K562 treated with DMSO at 1 percent for 4 hours (cell line): Measurements from ENCODE around the gene SSH3. TPM values are rescaled to one million over a fixed set of nuclear protein-coding genes. Genes with fewer than 3 reads are reported as not detected.

ENCODE experiments used
- total RNA-seq: library from RNA; unstranded; fragments of 300-600 nt; gene quantifications from 2 replicates; pipeline ENCODE4 v1.2.3, GENCODE V29; 2022; ENCODE audit not compliant: insufficient read depth

SSH3 gene, protein sequence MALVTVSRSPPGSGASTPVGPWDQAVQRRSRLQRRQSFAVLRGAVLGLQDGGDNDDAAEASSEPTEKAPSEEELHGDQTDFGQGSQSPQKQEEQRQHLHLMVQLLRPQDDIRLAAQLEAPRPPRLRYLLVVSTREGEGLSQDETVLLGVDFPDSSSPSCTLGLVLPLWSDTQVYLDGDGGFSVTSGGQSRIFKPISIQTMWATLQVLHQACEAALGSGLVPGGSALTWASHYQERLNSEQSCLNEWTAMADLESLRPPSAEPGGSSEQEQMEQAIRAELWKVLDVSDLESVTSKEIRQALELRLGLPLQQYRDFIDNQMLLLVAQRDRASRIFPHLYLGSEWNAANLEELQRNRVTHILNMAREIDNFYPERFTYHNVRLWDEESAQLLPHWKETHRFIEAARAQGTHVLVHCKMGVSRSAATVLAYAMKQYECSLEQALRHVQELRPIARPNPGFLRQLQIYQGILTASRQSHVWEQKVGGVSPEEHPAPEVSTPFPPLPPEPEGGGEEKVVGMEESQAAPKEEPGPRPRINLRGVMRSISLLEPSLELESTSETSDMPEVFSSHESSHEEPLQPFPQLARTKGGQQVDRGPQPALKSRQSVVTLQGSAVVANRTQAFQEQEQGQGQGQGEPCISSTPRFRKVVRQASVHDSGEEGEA
- total RNA-seq = 3.9 and 8.5 TPM in 2 replicates

DNA sequence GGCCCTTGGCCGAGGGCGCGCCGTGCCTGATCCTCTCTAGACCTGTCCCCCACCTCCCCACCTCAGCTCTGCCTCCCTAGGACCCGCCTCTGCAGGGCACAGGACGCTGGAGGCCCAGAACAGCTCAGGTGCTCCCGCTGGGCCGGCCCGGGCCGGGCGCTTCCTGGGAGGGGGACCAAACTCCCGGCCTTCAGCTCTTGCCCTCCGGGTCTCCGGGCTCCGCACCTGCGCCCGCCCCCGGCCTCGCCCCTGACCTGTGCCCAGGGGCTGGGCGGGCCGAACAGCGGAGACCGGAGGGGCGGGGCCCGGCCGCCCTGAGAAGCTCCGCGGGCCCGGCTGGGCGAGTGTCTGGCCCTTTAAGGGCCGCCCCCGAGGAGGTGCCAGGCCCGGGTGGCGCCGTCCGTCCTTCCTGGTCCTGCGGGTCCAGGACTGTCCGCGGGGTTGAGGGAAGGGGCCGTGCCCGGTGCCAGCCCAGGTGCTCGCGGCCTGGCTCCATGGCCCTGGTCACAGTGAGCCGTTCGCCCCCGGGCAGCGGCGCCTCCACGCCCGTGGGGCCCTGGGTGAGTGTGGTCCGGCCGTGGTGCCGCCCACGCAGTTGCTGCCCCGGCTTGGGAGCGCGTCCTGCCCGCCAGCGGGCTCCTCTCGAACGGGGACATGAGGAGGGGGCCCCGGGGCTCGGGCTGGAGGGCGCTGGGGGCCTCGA is at the start of gene SSH3:
Gene SSH3 (plus strand): TSS at position 399 of the 703 bp plus-strand sequence. CDS start 96 bp downstream, at position 495.

GRCh38 chr11:67266449-67267187 is 36.7 kb upstream of the SSH3 start, which contains the start of gene GRK2:
Gene GRK2, plus strand, starts transcription at chr11:67266473. Its CDS starts 227 bp downstream, at chr11:67266700.

GRCh38 chr11:67289226-67289650 is 14.1 kb upstream of the SSH3 start, which contains the start of gene ANKRD13D:
Gene ANKRD13D, plus strand, starts transcription at chr11:67289303. Its CDS starts 158 bp downstream, at chr11:67289461.

DNA sequence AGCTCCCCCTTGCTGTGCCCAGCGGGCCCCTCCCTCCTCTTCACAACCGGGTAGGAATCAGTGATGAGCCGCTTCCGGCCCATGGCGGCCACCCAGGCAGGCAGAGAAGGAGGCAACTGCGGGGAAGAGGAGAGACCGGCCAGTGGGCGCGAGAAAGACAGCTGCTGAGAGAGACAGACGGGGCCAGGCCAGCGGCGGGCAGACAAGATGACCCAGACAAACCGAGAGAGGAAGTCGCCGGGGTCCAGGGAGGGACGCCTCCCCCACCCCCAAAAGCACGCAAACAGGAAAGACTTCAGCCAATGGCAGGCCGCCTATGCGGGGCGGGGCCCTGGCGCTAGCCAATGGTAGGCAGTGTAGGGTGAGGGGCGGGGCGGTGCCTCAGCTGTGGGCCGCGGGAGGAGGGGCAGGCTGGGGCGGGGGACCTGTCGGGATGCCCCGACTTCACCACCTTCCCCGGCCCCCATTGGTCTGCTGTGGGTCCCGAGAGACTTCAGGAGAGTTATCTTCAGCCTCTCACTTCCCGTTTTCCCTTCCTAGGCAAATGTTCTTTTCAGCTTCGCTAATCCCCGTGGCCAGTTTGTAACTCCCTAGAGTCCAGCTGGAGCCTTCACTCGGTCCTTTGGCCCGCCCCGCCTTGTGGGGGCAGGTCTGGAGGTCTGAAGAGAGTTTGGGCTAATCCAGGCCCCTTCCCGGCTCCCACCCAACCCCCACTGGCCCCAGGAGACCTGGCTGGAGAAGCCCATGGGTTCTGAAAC is 50.2 kb downstream of the SSH3 start, which contains the start of gene POLD4:
Gene POLD4 (minus strand): TSS at position 230 of the 758 bp plus-strand sequence. CDS start 147 bp downstream, at position 83.

Other genes with a start within 250 kb of the SSH3 start
- not detected in 2 replicates for gene RHOD, start 246.7 kb upstream of the SSH3 start, total RNA-seq
- 26.2 and 31.4 TPM in 2 replicates for gene KDM2A, start 184.3 kb upstream of the SSH3 start, total RNA-seq
- gene GRK2, start 37.1 kb upstream of the SSH3 start, total RNA-seq = 131 and 142 TPM in 2 replicates
- gene ANKRD13D, start 14.2 kb upstream of the SSH3 start, total RNA-seq = 40.8 and 46.3 TPM in 2 replicates
- 82.5 and 123 TPM in 2 replicates for gene POLD4, start 50.0 kb downstream of the SSH3 start, total RNA-seq
- gene CLCF1, start 70.1 kb downstream of the SSH3 start, total RNA-seq = 1.0 and 1.2 TPM in 2 replicates
- gene RAD9A, start 88.5 kb downstream of the SSH3 start, total RNA-seq = 38.7 and 39.2 TPM in 2 replicates
- gene PPP1CA, start 98.3 kb downstream of the SSH3 start, total RNA-seq = 321 and 325 TPM in 2 replicates
- 1.4 and 1.7 TPM in 2 replicates for gene TBC1D10C, start 100.6 kb downstream of the SSH3 start, total RNA-seq
- not detected in 2 replicates for gene CARNS1, start 112.1 kb downstream of the SSH3 start, total RNA-seq
- 72.1 and 83.4 TPM in 2 replicates for gene RPS6KB2, start 125.0 kb downstream of the SSH3 start, total RNA-seq
- gene PTPRCAP, start 134.2 kb downstream of the SSH3 start, total RNA-seq = 2.1 and 2.5 TPM in 2 replicates
- gene CORO1B, start 139.9 kb downstream of the SSH3 start, total RNA-seq = 222 and 228 TPM in 2 replicates
- gene GPR152, start 149.2 kb downstream of the SSH3 start, total RNA-seq = not detected in 2 replicates
- gene CABP4, start 151.8 kb downstream of the SSH3 start, total RNA-seq = not detected in 2 replicates
- gene TMEM134, start 165.7 kb downstream of the SSH3 start, total RNA-seq = 44.8 and 54.3 TPM in 2 replicates
- 111 and 127 TPM in 2 replicates for gene AIP, start 179.5 kb downstream of the SSH3 start, total RNA-seq
- gene PITPNM1, start 201.8 kb downstream of the SSH3 start, total RNA-seq = 39.7 and 47.4 TPM in 2 replicates
- gene CDK2AP2, start 204.6 kb downstream of the SSH3 start, total RNA-seq = 117 and 122 TPM in 2 replicates
- not detected in 2 replicates for gene CABP2, start 219.9 kb downstream of the SSH3 start, total RNA-seq